Lower lobe of right lung (tissue), 2 donors: ENCODE measurements around the gene SMARCA4. TPM values are rescaled to one million over a fixed set of nuclear protein-coding genes. Genes with fewer than 3 reads are reported as not detected.
A peak's percentile ranks its signal among the peaks of the same experiment; 100 is the strongest.
"Not testable (repeated sequence)": the region's sequence is repeated elsewhere in the genome, so short reads cannot be mapped to it uniquely, and the experiment has no call there.

Source experiments
- ATAC-seq, 2 donors: fragments of 200-7000 bp; cut with Tn5 transposase; one replicate each; pipeline ENCODE4 v1.9.1; 2020 to 2022; ENCODE audit warnings: mild to moderate bottlenecking in 2 of 2, moderate library complexity in 2 of 2
- DNase-seq: peaks from one replicate; pipeline ENCODE4 v3.0.0-alpha.2; 2020
- H3K27ac ChIP-seq: fragments of 200-600 bp; one replicate; pipeline ENCODE4 v1.8.0; 2022
- H3K27me3 ChIP-seq: fragments of 200-600 bp; one replicate; pipeline ENCODE4 v1.8.0; 2022; ENCODE audit warnings: low read depth
- H3K36me3 ChIP-seq: fragments of 200-600 bp; one replicate; pipeline ENCODE4 v1.8.0; 2022; ENCODE audit warnings: mild to moderate bottlenecking
- H3K4me1 ChIP-seq: fragments of 200-600 bp; one replicate; pipeline ENCODE4 v1.8.0; 2022
- H3K4me3 ChIP-seq: fragments of 200-600 bp; one replicate; pipeline ENCODE4 v1.8.0; 2022; ENCODE audit warnings: mild to moderate bottlenecking
- H3K9me3 ChIP-seq: fragments of 200-600 bp; one replicate; pipeline ENCODE4 v1.8.0; 2022
- intact Hi-C: fragments of 100-400 bp; cut with DNase I; formaldehyde crosslinking; loops from one replicate; pipeline ENCODE4 v1.11.0; 2022
- total RNA-seq: library from RNA; stranded (reverse); fragmentation: NEBNext Ultra II Directional; extraction: Animal tissue kit (Norgen Biotek cat#: 25700); gene quantifications from one replicate; pipeline ENCODE4 v1.2.1, GENCODE V29; 2021
- TF ChIP-seq, protein P1 (sequence below): fragments of 200-600 bp; IDR thresholded peaks from one replicate; pipeline ENCODE4 v1.8.0; 2022; ENCODE audit warnings: antibody characterized with exemption, mild to moderate bottlenecking
- donor health status: DM: no; HTN: yes; CAD: no; lungs with severe emphysema.

Gene SMARCA4
- total RNA-seq, 1 donor from 2014 or later, result 85.0 TPM

DNA sequence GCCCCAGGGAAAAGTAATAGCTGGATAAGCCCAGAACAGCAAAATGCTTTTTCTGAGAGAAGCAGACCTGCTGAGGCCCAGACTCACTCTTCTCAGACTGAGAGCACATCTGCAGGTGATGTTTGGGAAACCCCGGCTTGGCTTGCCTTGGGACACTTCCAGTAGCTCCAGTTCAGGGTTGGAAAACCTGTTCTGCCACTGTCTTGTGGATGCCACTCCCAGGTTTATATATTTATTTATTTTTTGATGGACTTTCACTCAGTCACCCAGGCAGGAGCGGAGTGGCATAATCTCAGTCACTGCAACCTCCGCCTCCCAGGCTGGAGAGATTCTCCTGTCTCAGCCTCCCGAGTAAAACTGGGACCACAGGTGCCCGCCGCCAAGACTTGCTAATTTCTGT, 8.0 kb upstream of the SMARCA4 start:
- ATAC-seq (peak in 1 of 2 donors; percentile 41), DNase-seq (no peak)
- no peak overlapping the region for H3K27ac ChIP-seq
- H3K27me3 ChIP-seq, result no peaks in the 10 kb centered on the region
- H3K9me3 ChIP-seq, result no peaks in the 10 kb centered on the region
- TF ChIP-seq, protein P1, sequence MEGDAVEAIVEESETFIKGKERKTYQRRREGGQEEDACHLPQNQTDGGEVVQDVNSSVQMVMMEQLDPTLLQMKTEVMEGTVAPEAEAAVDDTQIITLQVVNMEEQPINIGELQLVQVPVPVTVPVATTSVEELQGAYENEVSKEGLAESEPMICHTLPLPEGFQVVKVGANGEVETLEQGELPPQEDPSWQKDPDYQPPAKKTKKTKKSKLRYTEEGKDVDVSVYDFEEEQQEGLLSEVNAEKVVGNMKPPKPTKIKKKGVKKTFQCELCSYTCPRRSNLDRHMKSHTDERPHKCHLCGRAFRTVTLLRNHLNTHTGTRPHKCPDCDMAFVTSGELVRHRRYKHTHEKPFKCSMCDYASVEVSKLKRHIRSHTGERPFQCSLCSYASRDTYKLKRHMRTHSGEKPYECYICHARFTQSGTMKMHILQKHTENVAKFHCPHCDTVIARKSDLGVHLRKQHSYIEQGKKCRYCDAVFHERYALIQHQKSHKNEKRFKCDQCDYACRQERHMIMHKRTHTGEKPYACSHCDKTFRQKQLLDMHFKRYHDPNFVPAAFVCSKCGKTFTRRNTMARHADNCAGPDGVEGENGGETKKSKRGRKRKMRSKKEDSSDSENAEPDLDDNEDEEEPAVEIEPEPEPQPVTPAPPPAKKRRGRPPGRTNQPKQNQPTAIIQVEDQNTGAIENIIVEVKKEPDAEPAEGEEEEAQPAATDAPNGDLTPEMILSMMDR, result no peak
- H3K4me3 ChIP-seq, result no peak overlapping the region
- H3K36me3 ChIP-seq, result no peaks in the 10 kb centered on the region
- H3K4me1 ChIP-seq, result peaks cover under 1% of the 10 kb centered on the region
- intact Hi-C loops, result no loop called here

DNA sequence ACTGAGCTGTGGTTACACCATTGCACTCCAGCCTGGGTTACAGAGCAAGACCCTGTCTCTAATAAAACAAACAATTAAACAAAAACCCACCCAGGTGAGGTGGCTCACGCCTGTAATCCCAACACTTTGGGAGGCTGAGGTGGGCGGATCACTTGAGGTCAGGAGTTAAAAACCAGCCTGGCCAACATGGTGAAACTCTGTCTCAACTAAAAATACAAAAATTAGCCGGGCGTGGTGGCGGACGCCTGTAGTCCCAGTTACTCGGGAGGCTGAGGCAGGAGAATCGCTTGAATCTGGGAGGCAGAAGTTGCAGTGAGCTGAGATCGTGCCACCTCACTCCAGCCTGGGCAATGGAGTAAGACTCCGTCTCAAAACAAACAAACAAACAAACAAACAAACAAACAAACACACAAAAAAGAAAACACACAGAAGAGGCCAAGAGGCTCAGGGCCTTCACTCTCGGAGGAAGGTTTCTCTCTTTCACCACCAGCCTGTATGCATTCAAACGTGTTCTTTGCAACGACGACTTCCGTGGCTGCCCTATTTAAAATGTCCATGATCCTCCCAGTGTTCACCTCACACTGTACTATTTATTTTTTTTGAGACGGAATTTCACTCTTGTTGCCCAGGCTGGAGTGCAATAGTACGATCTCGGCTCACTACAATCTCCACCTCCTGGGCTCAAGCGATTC, 1.4 kb upstream of the SMARCA4 start:
- not testable (repeated sequence) for ATAC-seq, DNase-seq

DNA sequence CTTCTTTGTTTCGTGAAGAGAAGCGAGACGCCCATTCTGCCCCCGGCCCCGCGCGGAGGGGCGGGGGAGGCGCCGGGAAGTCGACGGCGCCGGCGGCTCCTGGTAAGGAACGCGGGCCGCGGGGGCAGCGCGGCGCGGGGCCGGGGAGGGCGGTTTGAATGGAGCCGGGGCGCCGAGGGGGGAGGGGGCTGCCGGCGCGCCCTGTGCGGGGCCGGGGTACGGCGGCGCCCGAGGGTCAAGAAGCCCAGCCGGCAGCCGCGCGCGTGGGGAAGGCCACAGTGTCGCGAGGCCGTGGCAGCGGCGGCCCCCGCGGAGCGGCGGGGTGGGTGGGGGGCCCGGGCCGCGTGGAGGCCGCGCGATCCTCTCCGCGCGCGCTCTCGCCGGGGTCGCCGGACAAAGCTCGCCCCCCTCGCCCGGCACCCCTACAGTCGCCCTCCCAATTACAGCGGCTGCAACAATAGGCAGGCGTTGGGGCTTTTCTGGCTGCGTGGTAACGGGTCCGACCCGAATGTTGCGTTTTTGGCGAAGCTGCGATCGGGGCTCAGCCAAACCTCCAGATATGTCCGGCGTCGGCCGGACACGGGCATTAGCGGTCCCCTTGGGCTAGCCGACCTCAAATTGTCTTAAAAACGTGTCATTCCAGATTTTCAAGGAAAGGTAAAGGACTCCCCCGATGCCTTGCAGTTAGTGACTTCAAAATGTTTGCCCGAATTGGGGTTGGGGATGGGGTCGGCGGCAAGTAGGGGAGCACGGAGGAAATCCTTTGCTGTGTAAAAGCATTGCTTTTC, 437 bp downstream of the SMARCA4 start:
- Histone ChIP-seq H3K4me1 (peaks cover 41% of the 10 kb centered on the region), H3K9me3 (no peaks in the 10 kb centered on the region), H3K36me3 (no peaks in the 10 kb centered on the region), H3K27ac (peak overlapping the region; percentile 81), H3K4me3 (peak overlapping the region; percentile 85), H3K27me3 (no peaks in the 10 kb centered on the region)
- intact Hi-C loops, result no loop called here
- DNase-seq (peak; percentile 51), ATAC-seq (peak; percentile 43 to 54)
- TF ChIP-seq, protein P1, result no peak

More for the DNA sequence above, 1.4 kb upstream of the SMARCA4 start:
- H3K9me3 ChIP-seq, H3K36me3 ChIP-seq, intact Hi-C loops, H3K27me3 ChIP-seq: not testable (repeated sequence)
- H3K27ac ChIP-seq, result peak overlapping the region; percentile 99
- H3K4me1 ChIP-seq, result peaks cover 33% of the 10 kb centered on the region
- peak overlapping the region; percentile 89 for H3K4me3 ChIP-seq

DNA sequence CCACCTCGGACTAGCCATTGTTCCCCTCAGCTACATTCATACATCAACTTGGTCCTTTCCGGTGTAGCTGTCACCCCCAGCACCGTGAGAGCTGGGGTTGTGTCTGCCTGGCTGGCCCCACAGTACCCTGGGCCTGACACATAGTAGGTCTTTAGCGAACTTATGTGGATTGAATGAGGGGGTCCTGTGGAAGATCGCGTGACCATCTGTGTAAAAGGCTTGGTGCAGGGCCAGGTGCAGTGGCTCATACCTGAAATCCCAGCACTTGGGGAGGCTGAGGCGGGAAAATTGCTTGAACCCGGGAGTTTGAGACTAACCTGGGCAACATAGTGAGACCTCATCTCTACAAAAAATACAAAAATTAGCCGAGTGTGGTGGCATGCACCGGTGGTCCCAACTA, 2.0 kb downstream of the SMARCA4 start:
- Histone ChIP-seq H3K27ac (peak overlapping the region; percentile 46), H3K4me1 (peaks cover 42% of the 10 kb centered on the region)

DNA sequence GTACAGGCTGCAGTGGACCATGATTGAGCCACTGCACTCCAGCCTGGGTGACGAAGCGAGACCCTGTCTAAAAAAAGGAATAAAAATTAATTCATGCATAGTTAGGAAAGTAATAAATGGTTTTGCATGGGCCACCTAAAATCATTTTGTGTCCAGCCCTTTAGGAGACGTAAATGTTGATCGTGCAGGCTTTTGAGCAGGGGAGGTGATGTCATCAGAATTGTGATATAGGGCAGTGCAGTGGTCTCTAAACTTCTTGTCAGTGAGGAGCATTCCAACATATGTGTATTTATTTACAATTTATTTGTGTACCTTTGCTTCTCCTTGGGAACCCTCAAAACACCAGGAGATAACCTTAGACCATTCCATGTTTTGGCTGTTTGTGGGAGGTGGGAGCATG, 3.0 kb downstream of the SMARCA4 start:
- Histone ChIP-seq H3K27ac (peak overlapping the region; percentile 36), H3K9me3 (no peaks in the 10 kb centered on the region), H3K36me3 (no peaks in the 10 kb centered on the region), H3K4me3 (no peak overlapping the region), H3K4me1 (peaks cover 51% of the 10 kb centered on the region), H3K27me3 (no peaks in the 10 kb centered on the region)
- intact Hi-C loops, result no loop called here
- ATAC-seq (no peak), DNase-seq (no peak)
- TF ChIP-seq, protein P1, result no peak

More for the DNA sequence above, 2.0 kb downstream of the SMARCA4 start:
- no peak overlapping the region for H3K4me3 ChIP-seq
- intact Hi-C loops, result no loop called here
- TF ChIP-seq, protein P1, result no peak
- H3K9me3 ChIP-seq, result no peaks in the 10 kb centered on the region
- no peaks in the 10 kb centered on the region for H3K36me3 ChIP-seq
- no peak for ATAC-seq
- H3K27me3 ChIP-seq, result no peaks in the 10 kb centered on the region
- DNase-seq, result no peak

DNA sequence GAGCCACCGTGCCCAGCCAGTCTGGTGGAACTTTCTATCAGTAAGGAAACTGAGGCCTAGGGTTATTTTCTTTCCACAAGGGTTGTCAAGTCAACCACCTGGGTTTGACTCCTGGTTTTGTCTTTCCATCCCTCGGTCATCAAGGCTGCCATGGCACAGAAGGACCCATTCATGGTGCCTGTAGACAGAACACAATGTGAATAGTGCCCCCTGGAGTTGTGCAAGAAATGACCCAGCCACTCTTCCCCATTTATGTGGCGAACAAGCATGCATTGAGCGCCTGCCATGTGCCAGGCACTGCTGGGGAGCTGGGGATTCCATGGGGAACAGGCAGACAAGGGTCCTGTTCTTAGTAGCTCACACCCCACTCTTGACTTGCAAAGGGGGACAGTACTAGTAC, 4.1 kb downstream of the SMARCA4 start:
- Histone ChIP-seq H3K27ac (no peak overlapping the region), H3K9me3 (no peaks in the 10 kb centered on the region), H3K36me3 (no peaks in the 10 kb centered on the region), H3K4me1 (peaks cover 50% of the 10 kb centered on the region), H3K27me3 (no peaks in the 10 kb centered on the region), H3K4me3 (no peak overlapping the region)
- intact Hi-C loops, result no loop called here
- no peak for ATAC-seq
- no peak for DNase-seq
- TF ChIP-seq, protein P1, result no peak
